ENCODE results near the gene FBXO48.

The FBXO48 gene

DNA sequence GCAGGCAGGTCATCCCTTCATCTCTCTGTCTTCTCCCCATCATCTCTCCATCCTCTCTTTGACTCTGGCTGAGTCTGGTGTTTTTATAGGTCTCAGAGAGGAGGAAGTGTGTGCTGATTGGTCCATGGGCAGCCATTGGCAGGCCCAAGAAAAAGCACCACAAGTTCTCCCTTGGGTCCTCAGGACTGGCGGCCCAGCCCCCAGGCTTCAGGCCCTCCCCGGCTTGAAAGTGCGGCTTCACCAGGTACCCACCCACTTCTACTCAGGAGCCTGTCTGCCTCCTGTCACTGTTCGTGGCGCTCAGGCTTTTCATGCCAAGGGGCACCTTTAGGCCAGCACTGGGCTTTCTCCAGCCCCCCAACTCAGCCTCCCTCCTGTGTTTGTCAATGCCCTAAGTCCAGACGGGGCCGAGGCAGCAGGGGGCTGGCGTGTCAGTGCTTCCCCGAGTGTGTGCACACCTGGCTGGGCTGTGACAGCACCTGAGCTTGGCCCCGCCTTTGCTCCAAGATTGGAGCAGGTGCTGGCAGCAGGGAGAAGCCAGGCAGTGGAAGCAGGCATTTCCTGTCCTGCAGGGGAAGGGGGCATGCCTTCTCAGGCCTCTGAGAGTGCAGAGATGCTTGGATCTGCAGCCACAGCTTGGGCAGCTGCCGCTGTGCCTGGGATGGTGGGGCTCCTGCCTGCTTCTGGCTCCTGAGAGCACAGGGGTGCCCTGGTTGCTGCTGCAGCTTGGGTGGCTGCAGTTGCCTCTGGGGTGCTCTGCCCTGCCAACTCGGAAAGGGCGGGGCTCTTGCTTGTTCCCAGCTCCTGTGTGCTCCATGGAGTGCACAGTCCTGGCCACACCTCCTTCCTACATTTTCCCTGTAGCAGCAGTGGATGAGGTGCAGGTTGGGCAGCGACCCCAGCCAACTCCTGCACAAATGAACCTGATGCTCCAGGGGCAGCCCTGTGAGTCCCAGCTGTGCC lies 34.1 kb downstream of the FBXO48 start:
- no peak for DNase-seq

DNA sequence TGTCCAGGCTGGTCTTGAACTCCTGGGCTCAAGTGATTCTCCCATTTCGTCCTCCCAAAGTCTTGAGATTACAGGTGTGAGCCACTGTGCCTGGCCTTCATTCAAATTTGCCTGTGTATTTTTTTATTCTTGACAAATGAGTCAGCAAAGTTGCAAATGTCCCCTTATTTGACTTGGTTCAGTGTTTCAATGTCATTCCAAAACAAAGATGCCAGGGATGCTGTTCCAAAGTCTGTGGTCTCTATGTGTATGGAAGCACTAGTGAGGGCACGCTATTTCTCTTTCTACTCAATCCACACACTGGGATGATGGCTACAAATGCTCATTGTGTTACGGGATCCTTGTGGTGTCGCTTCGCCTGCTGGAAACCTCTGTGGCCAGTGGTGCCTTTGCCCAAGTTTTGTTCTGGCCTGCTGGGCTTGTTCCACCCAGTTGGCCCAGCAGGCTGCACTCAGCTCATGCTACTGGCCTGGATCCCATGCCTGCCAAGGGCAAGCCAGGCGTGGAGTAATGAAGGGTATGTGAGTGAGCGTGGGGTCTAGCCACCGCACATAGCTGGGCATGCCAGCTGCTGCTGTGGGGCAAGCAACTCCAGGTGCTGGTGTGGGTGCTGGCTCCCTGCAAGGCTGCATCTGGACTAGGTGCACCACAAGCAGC lies 35.6 kb downstream of the FBXO48 start:
- no peak for DNase-seq

DNA sequence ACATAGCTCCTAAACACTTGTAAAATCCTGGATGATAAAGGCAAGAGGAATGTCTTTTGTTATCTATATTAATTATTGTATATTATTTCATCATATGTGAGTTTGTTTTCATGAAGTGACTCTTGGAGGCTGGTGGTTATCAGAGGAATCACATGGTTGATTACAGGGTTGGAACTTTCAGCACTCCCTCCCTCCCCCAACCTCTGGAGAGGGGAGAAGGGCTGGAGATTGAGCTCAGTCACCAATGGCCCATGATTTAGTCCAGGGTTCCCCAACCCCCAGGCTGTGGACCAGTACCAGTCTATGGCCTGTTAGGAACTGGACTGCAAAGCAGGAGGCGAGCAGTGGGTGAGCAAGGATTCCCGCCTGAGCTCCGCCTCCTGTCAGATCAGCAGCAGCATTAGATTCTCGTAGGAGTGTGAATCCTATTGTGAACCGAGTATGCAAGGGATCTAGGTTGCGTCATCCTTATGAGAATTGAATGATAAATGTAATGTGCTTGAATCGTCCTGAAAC lies 37.7 kb downstream of the FBXO48 start:
- no peak for DNase-seq

DNA sequence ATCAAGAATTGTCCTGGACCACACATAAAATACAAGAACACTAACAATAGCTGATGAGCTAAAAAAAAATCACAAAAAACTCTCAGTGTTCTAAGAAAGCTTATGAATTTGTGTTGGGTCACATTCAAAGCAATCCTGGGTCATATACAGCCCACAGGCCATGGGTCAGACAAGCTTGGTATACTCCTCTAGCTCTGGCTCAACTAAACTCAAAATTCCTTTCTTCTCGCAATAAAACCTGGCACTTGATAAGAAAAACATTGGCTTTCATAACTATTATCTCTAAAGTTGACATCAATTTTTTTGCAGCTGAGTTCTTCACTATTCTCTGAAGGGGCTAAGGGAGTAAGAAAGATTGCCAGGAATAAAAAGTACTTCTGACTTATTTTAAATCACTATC lies 38.3 kb downstream of the FBXO48 start:
- no peak for DNase-seq

DNA sequence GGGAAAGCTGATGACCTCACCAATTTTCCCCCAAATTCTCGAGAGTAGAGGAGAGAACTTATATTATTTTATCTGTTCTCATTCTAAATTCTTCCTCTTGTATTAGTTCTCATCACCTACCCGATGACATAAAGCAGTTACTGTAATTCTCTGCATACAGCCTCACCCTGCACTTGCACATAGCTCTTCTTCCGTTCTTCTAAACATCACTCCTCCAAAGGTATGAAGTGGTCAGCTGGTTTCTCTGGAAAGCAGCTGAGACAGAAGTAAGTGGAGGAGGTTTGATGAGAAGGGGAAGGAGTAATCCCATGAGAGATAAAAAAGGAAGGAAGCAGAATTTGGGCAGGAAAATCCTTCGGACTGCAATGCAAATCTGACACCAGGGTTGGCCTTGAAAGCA lies 39.0 kb downstream of the FBXO48 start:
- no peak for DNase-seq

DNA sequence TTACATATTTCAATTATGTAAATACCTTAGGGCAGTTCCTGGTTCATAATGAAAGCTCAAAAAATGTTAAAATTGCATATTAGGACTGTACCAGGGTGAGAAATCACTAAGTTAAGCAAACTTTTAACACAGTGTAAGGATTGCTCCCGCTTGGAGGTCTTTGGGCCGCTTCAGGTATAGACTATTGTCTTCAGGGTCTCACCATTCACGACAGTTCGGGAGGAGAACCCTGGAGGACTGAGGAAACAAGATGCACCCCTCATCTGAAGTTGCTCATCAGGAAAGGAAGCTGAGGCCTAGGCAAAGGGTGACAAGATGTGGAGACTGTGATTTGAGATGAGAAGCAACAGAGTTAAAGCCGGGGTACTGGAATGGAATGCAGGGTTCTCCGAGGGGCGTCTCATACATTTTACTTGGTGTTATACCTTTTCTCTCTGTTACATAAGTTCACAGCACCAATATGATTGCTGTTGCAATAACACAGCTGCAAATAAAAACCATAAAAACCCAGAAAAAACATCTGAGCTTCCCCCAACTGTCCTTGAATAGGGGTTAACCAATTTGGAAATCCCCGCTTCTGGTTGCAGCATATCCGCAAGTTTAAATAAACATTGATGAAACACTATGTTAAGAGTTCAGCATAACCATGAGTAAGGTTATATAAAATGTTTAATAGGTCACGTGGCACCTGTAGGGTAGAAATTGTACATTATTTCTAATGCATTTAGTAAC lies 40.1 kb downstream of the FBXO48 start:
- no peak for DNase-seq

DNA sequence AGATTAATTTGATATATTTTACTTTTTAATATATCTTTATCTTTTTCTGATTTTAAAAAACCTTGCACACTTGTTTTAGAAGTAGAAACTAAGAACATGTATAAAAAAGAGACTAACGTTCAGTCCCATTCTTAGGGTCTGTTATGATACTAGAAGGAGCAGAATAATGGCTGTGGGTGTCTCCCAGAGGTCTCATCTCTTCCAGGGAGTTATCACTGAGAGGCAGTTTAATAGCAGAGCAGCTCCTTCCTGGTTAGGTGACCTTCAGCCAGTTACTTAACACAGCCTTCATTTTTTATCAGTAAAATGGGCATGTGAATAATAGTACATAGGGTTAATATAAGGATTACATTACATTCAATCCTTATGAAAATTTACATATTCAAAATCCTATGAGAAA lies 40.6 kb downstream of the FBXO48 start:
- DNase-seq: no peak

DNA sequence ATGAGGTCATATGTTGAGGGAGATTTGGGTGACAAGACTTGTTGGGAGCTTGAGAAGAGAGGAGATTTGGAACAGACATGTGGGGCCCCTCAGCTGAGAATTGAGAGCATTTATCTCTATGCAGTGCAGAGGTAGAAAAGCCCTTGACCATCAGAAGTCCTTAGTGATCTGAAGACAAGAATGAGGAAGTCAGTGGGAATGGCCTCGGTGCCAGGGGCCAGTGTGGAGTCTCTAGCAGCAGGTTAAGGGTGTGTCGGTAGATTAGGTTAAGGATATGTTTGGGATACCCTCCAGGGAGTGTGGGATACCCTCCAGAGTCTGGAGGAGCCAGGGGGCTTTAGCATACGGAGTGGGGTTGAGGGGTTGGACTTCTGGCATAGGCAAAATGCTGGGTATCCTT lies 41.6 kb downstream of the FBXO48 start:
- no peak for DNase-seq

DNA sequence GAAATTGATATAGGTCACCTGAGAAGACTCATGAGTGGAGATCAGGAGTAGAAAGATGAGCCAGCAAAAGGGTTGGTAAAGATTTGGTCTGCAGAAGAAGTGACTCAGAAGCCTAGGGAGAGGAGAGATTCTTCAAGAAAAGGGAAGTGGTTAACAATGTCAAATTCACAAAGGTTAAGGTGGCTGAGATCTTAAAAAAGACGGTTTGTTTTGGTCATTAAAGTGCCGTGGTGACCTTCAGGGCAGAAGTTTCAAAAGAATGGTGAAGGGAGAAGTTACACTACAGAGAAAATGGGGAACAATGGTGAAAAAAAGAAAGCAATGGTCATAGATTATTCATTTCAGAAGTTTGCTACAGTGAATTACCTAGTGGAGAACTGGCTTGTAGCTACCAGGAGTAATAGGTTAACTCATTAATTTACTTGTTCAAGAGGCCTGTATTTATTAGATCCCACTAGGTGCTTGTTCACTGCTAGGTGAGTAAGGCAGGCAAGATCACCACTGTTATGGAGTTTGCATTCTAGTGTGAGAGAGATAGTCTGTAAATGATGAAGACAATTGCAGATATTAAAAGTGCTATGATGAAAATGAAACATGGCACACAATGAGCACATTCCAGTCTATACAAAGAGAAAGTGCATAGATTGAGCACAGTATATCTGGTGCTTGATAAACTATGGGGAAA lies 43.0 kb downstream of the FBXO48 start:
- DNase-seq: no peak

DNA sequence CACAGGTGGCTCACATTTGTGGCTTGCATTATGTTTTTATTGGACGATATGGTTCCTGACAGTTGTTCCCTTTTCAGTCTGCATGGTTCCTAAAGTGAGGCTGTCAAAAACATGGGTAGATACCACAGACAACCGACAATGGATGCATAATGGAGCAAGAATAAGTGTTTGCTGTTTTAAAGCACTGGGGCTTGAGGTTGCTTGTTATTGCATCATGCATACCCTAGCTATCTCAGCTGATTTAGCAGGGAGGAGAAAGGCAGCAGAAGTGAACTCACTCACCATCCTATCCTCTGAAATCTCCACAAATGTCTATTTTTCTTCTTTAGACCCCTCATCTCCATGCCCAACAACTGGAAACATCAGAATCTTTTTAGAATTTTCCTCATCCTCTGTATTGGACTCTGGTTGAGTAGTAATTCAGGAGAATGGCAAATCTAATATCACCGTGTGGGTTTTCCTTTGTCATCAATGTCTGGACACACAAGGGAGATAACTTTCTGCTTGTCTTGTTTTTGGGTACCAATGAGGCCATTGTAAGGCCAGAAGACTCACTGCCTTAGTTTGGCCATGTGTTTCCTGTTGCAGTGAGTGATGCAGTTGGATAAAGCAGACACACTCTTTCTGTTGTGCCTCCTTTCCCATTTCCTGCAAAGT lies 46.7 kb downstream of the FBXO48 start:
- DNase-seq: no peak

DNA sequence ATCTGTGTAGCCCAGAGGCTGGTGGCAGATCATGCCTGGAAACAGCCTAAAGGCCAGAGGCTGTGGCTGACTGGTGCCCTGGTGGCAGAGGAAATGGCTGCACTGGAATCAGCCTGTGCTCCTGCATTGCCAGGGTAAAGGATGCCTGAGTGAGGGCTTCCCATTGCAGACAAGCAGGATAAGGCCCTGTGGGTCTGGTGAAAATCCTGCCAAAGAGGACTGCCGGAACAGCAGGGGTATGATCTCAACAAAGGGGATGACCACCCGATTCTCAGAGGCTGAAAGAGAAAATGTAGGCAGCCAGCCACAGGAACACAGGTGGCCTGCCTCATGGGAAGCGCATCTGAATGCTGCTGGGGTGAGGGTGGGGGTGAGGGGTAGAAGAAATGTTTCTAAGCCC lies 48.2 kb downstream of the FBXO48 start:
- DNase-seq: no peak

DNA sequence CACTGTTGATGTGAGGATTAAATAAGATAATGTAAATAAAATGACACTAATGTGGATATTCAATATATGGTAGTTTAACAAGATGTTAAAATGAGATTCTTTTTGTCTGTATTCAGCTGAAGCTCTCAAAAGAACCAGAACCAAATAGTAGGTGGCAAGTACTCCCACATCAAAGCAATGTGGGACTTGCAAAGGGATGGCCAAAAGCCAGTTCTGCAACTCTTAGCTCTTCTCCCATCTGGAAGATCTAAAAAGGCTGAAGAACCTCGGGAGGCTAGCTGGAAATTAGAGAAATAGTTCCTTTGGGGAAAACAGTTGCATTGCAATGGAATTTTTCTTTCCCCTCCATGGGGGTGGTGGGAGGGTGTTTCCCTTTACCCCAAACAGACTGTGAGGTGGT lies 48.7 kb downstream of the FBXO48 start:
- DNase-seq: no peak

DNA sequence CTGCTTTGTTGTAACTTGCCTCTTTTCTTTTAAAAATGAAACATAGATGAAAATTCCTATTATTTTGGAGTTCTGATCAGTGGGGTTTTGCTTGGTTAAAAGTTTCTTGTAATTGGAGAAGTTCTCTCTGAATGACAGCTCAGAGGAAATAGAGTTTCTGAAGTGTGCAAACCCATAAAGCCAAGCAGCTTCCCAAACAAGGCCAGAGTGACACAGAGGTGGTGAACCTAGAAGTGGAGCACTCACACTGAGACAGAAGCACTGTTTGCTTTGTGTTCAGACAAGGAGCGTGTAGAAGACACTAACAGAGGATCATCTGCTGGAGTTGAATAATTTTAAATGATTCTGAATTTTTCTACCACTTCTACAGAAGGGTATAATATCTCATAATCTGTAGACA lies 49.2 kb downstream of the FBXO48 start:
- DNase-seq: no peak

DNA sequence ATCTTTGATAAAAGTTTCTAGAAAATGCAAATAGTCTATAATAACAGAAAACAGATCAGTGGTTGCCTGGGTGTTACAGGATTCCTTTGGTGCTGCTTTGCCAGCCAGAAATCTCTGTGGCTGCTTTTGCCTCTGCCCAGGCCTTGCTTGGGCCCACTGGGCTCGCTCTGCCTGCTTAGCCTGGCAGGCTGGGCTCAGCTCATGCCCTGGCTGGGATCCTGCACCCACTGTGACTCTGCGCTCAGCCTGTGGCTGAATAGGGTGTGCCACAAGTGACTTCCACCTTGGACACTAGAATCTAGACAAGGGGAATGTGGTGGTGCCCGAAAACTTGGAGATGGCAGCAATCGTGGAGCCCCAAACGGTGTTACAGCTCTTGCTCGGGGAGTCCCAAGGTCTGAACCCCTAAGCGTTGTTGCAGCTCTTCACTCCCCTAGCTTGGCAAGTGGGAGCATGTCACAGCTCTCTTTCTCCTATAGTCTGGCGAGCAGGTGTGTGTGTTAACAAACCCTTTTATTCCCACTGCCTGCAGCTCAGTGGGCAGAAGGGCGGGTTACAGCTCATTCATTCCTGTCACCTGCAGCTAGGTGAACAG lies 50.9 kb downstream of the FBXO48 start:
- no peak for DNase-seq

DNA sequence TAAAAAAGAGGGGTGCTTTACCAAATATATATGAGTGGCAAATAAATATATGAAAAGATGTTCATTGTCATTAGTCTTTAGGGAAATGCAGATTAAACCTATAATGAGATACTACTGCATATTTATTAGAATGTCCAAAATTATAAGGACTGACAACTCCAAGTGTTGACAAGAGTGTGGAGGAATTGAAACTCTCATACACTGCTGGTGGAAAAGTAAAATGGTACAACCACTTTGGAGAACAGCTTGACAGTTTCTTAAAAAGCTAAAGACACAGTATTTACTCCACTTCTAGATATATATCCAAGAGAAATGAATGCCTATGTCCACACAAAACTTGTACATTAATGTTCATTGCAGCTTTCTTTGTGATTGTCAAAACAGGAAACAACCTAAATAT lies 51.6 kb downstream of the FBXO48 start:
- DNase-seq: no peak

DNA sequence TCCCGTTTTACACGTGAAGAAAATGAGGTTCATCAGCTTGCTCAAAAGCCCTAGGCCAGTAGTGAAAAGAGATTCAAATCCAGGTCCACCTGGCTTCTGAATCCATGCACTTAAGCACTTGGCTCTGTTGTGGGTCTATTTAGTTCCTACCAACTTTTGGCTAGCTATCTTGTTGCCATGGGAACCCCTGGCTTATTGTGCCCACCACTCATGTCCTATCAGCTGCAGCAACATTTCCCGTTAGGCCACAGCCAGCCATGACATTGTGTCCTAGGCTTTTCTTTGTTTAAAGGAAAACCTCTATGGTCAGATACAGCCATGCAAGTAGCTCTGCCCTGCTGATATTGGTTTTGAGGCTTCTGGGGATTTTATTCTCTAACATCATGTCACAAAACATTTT lies 52.2 kb downstream of the FBXO48 start:
- no peak for DNase-seq

DNA sequence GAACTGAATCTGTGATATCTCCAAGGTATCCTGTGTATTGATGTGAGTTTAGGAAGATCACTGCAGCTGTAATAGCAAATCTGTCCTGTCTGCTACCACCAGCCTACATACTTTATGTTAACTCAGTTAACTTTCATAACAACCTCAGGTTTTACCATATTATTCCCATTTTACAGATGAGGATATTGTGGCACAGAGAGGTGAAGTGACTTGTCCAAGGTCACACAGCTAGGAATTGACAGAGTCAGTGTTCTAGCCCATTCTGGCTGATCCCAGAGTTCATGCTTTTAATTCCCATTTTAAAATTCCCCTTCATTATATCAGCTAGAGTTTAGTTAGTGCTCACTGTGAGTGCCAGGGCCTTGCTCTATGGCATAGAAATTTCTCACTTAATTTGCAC lies 52.6 kb downstream of the FBXO48 start:
- DNase-seq: no peak

DNA sequence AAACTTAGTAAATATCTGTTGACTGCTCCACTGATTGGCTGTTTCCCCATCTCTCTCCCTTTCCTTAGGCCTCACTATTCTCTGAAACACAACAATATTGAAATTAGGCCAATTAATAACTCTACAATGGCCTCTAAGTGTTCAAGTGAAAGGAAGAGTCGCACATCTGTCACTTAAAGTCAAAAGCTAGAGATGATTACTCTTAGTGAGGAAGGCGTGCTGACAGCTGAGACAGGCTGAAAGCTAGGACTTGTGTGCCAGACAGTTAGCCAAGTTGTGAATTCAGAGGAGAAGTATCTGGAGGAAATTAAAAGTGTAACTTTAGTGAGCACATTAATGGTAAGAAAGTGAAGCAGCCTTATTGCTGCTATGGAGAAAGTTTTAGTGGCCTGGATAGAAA lies 53.6 kb downstream of the FBXO48 start:
- no peak for DNase-seq

DNA sequence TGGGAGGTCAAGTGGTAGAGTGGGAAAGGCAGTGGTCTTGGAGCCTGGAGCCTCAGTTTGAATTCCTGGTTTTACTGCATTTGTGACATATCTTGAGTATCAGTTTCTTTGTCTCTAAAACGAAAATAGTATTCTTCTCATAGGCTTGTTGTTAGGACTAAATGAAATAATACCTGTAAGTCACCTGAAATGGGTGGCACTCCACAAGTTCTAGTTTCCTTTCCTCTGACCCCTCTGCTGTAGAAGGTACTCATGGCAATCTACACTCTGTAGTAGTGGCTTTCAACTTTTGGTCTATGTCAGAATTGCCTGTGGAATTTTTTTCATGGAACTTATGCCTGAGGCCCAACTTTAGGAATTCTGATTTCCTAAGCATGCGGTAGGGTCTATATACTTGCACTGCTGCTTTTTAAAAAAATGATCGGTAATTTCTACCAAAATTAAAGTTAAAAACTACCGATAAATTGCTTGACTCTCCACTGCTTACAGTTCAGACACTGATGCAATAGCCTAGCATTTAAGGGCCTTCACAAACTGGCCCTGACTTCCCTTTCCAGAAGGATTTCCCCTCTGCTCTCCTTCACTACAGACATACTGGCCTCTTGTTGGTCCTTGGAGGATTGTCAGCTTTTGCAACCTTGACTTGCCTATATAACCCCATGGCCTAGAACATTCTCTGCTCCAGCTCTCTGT lies 54.8 kb downstream of the FBXO48 start:
- no peak for DNase-seq

DNA sequence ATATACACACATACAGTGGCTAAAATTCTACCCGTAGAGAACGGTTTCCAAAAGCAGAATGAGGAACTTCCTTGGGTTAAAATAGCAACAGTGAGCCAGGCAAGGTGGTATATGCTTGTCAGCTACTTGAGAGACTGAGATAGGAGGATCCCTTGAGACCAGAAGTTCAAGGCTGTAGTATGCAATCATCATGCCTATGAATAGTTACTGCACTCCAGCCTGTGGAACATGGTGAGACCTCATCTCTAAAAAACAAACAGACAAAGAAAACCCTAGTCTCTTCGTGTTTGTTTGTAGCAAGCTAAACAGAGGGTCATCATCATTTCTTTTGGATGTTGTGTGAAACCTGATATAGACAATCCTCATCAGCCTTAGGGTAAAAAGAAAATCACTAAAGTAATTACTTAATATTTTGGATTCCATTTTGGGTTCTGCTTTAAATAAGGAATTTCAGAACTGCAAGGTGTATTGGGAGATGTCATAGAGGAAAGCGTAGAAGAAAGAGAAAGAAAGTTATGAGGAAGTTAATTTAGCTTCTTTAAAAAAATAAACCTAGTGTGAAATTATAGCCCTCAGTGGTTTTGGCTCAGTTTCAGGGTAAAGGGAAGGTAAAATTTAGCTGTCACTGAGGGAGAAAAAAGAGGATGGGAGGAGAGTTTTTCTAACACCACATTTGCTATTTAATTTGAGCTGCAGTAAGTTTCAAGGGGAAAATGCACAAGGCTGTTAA lies 55.5 kb downstream of the FBXO48 start:
- DNase-seq: no peak

Measured in CD4-positive, alpha-beta T cell treated with Interleukin-15 for 1 hour (primary cell).